Sigmoid colon (tissue), 4 donors: ENCODE results near the gene NXN.
"Not testable (repeated sequence)": the region's sequence is repeated elsewhere in the genome, so short reads cannot be mapped to it uniquely, and the experiment has no call there.

Experiments
- POLR2A ChIP-seq, 2 donors: fragments of 450-650 bp; IDR thresholded peaks; one replicate each; pipeline ENCODE4 v1.6.1; 2016; ENCODE audit warnings: antibody characterized with exemption in 2 of 2, mild to moderate bottlenecking in 2 of 2, moderate library complexity in 2 of 2
- POLR2AphosphoS5 ChIP-seq, 4 donors: sonication (generic); formaldehyde crosslinking; IDR thresholded peaks; one replicate each; pipeline ENCODE4 v1.6.1; 2017; ENCODE audit warnings: antibody characterized with exemption in 4 of 4

DNA sequence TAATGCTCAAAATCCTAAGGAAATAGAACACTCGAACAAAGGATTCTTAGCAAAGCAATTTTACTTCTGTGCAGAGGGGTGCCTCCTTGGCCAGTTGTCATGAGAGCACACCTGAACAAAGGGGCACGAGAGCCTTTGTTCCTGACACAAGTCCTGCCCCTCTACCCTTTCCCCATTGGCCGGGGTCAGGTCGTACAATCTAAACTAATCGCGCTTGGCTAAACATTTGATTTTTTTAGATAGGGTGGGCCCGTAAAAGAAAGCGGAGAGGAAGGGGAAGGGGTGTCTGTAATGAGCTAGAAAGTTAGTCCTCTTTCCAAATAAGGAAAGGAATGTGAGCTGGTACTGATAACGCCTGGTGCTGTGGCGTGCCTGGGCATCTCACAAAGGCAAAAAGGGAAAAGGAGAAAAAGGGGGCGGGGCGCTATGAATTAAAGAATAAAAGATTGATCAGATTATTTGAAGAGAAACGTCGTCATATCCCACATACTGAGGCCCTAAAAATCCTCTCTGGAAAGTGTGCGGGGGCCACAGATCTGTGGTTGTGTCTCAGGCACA, 223.5 kb downstream of the NXN start:
- TF ChIP-seq POLR2AphosphoS5, POLR2A (IDR thresholded peaks at IDR 0.05): not testable (repeated sequence)
